Coronary artery (tissue), 2 donors: ENCODE measurements around the gene JUNB.
"Not testable (repeated sequence)": the region's sequence is repeated elsewhere in the genome, so short reads cannot be mapped to it uniquely, and the experiment has no call there.

Source experiments
- DNase-seq: peaks from one replicate; pipeline ENCODE4 v3.0.0-alpha.2; 2017; ENCODE audit warnings: low spot score
- H3K27ac ChIP-seq, 2 donors: fragments of 200-600 bp; sonication (generic); one replicate each; pipeline ENCODE4 v1.5.1; 2016 to 2019
- H3K4me3 ChIP-seq: fragments of 200-600 bp; sonication (generic); 2 replicates; pipeline ENCODE4 v1.5.1; 2016; ENCODE audit warnings: mild to moderate bottlenecking, moderate library complexity
- TF ChIP-seq, protein P1 (sequence below): fragments of 200-600 bp; sonication (generic); IDR thresholded peaks from one replicate; pipeline ENCODE4 v1.5.1; 2019; ENCODE audit warnings: antibody characterized with exemption

JUNB gene

DNA sequence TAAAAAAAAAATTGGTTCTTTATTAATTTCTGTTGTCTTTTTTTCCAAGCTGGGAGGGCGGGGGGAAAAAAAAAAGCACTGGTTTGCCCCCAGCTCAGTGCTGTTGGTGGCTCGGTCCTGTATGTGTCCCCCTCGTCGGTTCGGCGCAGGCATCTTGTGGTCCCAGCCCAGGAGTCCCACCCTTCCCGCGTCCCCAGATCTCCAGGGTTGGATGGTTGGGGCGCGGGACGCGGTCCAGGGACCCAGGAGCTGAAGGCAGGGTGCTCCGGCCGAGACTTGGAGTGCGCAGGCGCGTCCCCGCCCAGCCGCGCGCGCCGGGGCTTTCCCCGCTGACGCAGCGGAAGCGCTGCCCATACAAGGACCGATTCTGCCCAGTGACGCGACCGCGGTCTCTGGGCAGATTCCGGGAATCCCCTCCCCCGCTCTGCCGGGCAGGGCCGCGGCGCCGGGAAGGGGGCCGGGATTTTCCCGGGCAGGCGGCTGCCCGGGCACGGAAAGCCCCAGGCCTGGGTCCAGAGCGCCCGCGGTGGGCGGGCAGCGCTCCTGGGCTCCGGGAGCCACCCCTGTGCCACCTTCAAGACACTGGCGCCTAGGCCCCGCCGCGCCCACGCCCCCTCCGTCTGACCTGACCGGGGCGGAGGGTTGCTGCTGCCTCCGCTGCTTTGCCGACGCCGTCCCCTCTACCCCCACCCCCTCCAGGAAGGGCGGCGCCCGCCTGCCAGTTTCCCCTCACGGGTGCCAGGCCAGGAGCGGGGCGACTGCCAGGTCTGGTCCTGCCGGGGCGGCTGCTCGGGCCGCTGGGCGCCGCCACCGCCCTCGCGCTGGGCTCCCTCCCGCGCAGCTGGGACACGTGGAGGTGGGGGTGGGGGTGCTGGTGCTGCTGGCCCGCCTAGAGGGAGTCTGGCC is 2.3 kb downstream of the JUNB start:
- DNase-seq = peak; percentile 95
- Histone ChIP-seq H3K4me3 (peak overlapping the region; percentile 97), H3K27ac (peak overlapping the region; percentile 97 to 99)
- TF ChIP-seq, protein P1, sequence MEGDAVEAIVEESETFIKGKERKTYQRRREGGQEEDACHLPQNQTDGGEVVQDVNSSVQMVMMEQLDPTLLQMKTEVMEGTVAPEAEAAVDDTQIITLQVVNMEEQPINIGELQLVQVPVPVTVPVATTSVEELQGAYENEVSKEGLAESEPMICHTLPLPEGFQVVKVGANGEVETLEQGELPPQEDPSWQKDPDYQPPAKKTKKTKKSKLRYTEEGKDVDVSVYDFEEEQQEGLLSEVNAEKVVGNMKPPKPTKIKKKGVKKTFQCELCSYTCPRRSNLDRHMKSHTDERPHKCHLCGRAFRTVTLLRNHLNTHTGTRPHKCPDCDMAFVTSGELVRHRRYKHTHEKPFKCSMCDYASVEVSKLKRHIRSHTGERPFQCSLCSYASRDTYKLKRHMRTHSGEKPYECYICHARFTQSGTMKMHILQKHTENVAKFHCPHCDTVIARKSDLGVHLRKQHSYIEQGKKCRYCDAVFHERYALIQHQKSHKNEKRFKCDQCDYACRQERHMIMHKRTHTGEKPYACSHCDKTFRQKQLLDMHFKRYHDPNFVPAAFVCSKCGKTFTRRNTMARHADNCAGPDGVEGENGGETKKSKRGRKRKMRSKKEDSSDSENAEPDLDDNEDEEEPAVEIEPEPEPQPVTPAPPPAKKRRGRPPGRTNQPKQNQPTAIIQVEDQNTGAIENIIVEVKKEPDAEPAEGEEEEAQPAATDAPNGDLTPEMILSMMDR = no peak

DNA sequence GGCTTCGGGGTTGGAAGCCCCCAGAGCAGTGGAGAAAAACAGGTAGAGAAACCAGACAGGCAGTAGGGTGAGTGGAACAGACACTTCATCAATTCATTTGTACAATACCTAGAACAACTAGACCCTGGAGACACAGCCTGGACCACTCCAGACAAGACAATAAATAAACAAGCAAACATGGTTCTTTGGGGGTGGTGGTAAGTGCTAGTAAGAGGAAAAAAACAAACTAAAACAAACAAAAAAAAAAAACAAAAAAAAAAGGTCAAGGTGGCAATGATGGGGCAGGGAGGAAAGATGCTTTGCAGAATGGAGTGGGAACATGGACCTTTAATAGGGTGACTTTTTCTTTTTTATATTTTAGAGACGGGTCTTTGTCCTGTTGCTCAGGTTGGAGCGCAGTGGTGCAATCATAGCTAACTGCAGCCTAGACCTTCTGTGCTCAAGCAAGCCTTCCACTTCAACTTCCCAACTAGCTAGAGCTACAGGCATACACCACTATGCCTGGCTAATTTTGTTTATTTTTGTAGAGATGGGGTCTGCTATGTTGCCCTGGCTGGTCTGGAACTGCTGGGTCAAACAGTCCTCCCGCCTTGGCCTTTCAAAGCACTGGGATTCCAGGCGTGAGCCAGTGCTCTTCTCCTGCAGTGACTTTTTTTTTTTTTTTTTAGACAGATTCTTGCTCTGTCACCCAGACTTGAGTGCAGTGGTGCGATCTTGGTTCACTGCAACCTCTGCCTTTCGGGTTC is 3.1 kb downstream of the JUNB start:
- TF ChIP-seq, protein P1 = no peak
- H3K27ac ChIP-seq = peak overlapping the region; percentile 97 to 99
- peak; percentile 76 for DNase-seq
- peak overlapping the region; percentile 97 for H3K4me3 ChIP-seq

DNA sequence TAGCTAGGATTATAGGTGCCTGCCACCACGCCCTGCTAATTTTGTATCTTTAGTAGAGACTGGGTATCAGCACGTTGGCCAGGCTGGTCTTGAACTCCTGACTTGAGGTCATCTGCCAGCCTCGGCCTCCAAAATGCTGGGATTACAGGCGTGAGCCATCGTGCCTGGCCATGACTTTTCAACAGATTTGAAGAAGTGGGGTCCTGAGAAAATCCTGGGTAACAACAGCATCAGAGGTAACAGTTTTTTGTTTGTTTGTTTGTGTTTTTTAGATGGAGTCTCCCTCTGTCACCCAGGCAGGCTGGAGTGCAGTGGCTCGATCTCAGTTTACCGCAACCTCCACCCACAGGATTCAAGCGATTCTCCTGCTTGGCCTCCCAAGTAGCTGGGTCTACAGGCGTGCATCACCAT is 3.7 kb downstream of the JUNB start:
- TF ChIP-seq, protein P1 = no peak
- peak; percentile 78 for DNase-seq
- Histone ChIP-seq H3K4me3 (no peak overlapping the region), H3K27ac (no peak overlapping the region)

DNA sequence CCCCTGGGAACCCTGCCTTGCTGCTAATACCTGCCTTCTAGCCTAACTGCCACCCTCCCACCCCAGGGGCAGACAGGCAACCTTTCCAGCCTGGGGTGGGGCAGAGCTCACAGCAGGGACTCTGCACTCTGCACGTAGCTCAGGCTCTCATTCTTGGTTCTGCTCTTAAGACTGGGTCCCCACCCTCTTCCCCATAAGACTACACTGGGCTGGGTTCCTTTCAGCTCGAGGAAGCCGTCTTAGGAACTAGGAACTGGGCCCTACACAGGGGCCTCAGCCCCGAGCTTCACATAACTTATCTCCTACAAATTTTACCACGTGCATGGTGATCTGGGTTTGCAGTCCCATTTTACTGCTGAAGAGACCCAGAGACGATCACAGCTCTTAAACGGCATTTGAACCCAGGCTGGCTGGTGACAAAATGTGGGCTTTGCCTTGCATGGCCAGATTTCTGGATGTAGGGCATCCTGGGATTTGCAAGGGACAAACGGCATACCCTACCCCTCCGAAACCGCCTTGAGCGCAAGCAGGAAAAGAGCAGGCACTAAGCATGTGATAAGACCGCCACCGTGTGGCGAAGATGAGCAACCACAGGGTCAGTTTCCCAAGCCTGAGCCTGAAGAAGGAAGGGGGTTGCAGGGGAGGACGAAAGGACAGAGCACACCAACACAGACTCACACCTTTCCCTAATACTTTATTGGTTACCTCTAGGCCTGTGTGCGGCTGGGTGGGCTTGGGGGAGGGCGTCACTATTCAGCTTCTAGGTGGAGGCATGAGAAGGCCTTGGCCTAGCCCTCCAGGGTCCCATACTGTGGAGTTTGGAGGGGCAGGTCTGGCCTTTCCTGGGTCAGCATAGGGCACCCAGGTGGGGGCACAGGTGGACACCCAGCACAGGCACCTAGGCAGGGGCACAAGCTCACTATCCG is 5.1 kb downstream of the JUNB start:
- DNase-seq = peak; percentile 89
- Histone ChIP-seq H3K4me3 (no peak overlapping the region), H3K27ac (peak overlapping the region; percentile 18 to 82)
- TF ChIP-seq, protein P1 = peak; percentile 80

DNA sequence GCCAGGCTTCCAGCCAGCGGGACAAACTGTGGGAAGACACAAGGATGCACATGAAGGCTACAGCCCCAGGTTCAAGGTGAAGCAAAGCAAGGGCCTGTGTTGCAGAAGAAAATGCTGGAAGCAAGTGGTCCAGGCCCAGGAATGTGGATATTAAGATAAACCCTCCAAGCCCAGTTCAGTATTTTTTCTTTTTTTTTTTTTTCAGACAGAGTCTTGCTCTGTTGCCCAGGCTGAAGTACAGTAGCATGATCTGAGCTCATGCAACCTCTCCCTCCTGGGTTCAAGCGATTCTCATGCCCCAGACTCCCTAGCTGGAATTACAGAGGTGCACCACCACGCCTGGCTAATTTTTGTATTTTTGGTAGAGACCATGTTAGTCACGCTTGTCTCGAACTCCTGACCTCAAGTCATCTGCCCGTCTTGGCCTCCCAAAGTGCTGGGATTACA is 5.9 kb downstream of the JUNB start:
- Histone ChIP-seq H3K27ac (no peak overlapping the region), H3K4me3 (no peak overlapping the region)
- TF ChIP-seq, protein P1 = no peak
- DNase-seq = no peak

DNA sequence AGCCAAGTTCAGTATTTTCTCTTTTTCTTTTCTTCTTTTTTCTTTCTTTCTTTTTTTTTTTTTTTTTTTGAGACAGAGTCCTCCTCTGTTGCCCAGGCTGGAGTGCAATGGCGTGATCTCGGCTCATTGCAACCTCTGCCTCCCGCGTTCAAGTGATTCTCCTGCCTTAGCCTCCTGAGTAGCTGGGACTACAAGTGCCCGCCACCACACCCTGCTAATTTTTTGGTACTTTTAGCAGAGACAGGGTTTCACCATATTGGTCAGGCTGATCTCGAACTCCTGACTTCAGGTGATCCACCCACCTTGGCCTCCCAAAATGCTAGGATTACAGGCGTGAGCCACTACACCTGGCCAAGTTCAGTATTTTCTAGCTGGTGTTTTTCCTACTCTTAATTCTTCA is 6.3 kb downstream of the JUNB start:
- H3K4me3 ChIP-seq, DNase-seq, H3K27ac ChIP-seq: not testable (repeated sequence)
